ENCODE measurements around the gene ATP5IF1. TPM values are rescaled to one million over a fixed set of nuclear protein-coding genes. Genes with fewer than 3 reads are reported as not detected.
A peak's percentile ranks its signal among the peaks of the same experiment; 100 is the strongest.

Gene ATP5IF1
- total RNA-seq, 1 donor from 2014 or later, result 505 TPM

DNA sequence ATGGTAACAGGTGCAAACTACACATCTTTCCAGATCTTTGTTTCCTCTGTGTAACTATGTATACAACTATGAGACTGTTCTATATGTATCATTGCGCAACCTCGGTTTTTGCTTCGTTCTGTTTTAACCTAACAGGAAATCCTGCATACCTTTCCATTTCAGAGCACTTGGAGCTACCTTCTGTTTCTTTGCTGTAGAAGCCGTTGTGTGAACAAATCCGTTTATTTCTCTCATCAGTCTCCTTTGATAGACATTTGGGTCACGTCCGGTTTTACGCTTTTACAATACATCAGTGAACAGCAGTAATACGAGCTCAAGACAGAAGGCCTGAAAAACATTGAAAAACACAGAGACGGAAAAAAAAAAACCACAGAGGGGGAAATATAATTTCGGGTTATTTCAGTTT is 10.5 kb downstream of the ATP5IF1 start:
- TF ChIP-seq, protein P1, sequence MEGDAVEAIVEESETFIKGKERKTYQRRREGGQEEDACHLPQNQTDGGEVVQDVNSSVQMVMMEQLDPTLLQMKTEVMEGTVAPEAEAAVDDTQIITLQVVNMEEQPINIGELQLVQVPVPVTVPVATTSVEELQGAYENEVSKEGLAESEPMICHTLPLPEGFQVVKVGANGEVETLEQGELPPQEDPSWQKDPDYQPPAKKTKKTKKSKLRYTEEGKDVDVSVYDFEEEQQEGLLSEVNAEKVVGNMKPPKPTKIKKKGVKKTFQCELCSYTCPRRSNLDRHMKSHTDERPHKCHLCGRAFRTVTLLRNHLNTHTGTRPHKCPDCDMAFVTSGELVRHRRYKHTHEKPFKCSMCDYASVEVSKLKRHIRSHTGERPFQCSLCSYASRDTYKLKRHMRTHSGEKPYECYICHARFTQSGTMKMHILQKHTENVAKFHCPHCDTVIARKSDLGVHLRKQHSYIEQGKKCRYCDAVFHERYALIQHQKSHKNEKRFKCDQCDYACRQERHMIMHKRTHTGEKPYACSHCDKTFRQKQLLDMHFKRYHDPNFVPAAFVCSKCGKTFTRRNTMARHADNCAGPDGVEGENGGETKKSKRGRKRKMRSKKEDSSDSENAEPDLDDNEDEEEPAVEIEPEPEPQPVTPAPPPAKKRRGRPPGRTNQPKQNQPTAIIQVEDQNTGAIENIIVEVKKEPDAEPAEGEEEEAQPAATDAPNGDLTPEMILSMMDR (conservative IDR thresholded peaks at IDR 0.05; ENCODE audit: low read depth, low read length), result no peak
- H3K4me3 ChIP-seq (ENCODE audit: low read depth, low read length), result no peak overlapping the region
- no peak for DNase-seq (ENCODE audit: low read depth)

DNA sequence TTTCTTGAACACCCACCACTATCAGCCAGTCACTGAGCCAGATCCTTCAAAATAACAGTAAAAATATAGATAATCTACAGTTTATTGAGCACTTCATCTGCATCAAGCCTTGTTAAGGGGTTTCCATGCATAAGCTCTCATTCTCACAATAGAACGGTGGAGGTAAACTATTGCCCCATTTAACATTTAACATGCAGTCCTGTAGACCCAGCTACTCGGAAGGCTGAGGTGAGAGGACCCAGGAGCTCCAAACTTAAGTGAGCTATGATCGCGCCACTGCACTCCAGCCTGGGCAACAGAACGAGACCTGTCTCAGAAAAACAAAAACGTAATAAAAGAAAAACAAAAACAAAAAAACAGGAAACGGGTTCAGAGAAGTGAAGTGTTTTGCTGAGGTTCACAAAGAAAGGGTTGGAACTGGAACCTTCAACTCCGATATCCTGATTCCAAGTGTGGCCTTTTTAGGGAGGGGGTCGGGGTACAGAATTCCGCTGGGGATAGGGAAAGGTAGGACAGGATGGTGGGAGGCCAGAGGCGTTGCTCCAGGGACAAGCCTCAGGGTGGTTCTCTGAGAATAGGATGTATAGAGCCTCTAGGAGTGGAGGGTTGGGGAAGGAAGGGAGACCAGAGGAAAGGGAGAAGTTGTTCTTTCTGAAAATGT is 11.8 kb downstream of the ATP5IF1 start:
- DNase-seq (ENCODE audit: low read depth), result no peak
- peak overlapping the region; percentile 28 for H3K4me3 ChIP-seq (ENCODE audit: low read depth, low read length)
- TF ChIP-seq, protein P1 (conservative IDR thresholded peaks at IDR 0.05; ENCODE audit: low read depth, low read length), result no peak

DNA sequence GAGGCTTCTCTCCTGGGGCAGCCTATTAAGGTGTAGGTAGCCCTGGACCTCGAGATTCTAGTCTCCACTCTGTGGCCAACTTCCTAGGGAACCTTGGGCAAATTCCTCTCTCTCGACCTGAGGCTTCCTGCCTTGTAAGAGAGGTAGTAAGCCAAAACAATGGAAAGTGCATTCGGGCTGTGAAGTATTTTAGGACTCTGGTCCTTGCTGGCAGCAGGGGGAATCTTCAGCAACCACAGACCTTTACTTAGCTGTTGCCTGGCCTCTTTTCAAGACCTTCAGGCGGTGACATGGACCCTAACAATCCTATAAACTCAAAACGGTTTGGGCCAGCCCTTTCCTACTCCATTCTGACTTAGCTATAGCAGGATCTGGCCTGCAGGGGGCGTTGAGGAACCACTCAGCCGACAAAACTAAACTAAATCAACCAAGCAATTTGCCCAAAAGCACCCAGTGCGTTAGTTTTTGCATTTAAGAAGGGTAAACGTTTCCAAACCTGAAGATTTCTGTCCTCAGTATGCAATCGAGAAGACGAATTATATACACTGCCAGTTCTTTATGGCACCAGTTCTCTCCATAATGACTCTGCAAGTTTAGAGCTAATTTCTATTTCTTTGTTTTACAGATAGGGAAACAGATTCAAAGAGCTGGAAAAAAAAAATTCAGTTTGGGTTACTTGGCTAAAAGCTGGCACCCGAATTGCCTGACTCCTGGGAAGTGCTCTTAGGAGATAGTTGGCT is 12.5 kb downstream of the ATP5IF1 start:
- TF ChIP-seq, protein P1 (conservative IDR thresholded peaks at IDR 0.05; ENCODE audit: low read depth, low read length), result peak; percentile 96
- DNase-seq (ENCODE audit: low read depth), result peak; percentile 45
- peak overlapping the region; percentile 21 for H3K4me3 ChIP-seq (ENCODE audit: low read depth, low read length)

DNA sequence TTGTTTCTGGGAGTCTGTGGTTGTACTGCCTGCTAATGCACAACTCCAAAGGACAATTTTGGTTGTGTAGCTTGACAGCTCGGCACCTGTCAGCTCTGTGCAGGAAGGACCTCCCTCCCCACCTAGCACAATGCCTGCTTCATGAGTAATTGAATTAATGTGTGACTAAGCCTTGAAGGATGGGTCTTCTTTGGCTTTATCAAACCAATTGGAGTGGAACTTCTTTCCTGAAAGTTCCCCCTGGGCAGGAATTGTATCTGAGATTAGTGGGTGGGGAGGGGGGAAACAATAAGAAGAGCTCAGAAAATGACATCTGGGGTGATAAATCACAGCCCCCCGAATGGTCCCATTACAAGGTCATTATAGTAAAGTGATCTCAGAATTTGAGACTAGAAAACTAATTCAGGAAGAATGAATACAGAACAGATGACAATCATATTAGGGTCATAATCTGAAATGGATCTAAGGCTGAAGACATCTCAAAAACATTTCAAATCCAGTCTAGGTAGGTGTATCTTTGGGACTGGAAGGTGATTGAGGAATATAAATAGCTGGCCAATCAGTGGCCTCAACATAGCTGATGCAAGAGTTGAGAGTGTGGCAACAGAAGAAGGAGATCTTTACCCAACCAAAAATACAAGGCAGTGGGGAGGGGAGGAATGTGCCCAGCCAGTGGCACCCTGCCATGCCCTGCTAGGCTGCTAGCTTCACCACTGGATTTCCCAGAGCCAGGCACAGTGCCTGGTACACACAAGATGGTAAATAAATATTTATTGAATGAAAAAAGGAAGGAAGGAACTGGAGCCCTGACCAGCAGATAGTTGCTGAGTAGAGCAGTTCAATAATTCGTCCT is 13.3 kb downstream of the ATP5IF1 start:
- peak overlapping the region; percentile 21 for H3K4me3 ChIP-seq (ENCODE audit: low read depth, low read length)
- TF ChIP-seq, protein P1 (conservative IDR thresholded peaks at IDR 0.05; ENCODE audit: low read depth, low read length), result no peak
- peak; percentile 83 for DNase-seq (ENCODE audit: low read depth)

DNA sequence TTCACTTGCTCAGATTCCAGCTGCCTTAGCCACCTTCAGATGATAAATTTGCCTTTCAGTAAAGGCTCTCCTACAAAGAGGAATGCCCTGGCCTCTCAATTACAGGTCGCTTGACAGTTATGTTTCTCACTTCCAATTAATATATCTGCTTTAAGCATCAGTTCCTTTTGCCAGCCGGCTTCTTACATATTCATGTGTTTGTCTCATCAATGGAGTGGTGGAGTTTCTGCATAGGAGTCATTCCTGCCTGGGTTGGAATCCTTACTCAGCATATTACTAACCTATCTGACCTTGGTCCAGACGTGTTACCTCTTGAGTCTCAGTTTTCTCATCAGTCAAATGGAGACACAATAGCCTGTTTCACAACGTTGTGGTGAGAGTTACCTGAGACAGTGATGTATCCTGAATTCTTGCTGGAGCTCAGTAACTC is 14.0 kb downstream of the ATP5IF1 start:
- TF ChIP-seq, protein P1 (conservative IDR thresholded peaks at IDR 0.05; ENCODE audit: low read depth, low read length), result no peak
- DNase-seq (ENCODE audit: low read depth), result no peak
- no peak overlapping the region for H3K4me3 ChIP-seq (ENCODE audit: low read depth, low read length)

DNA sequence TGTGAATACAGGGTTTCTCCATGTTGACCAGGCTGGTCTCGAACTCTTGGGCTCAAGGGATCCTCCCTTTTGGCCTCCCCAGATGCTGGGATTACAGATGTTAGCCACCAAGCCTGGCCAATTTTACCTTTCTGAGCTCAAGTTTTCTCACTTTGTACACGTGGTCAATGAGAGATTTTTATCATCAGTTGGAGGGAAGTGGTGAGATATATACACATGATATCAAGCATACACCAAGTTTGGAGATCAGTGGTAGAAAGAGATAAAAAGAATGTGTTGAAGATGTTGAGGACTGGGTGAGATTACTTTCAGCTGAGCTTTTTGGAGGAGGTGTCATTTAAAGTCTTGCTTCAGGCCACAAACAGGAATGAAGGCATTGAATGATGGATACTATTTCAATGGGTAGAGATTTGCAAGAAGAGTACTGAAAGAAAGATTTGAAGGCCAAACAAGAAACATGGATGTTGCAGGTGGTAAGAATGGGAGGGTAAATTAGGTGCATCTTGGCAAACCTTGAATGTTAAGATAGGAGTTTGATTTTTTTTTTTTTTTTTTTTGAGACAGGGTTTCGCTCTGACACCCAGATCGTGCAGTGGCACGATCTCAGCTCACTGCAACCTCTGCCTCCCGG is 20.4 kb downstream of the ATP5IF1 start:
- TF ChIP-seq, protein P1 (conservative IDR thresholded peaks at IDR 0.05; ENCODE audit: low read depth, low read length), result no peak
- H3K4me3 ChIP-seq (ENCODE audit: low read depth, low read length), result no peak overlapping the region
- DNase-seq (ENCODE audit: low read depth), result no peak
